Measurements from ENCODE around the gene DLG2.
A peak's percentile ranks its signal among the peaks of the same experiment; 100 is the strongest.
"Not testable (repeated sequence)": the region's sequence is repeated elsewhere in the genome, so short reads cannot be mapped to it uniquely, and the experiment has no call there.

The DLG2 gene

GRCh38 chr11:85301895-85302678, 325.1 kb downstream of the DLG2 start:
- DNase-seq = no peak

DNA sequence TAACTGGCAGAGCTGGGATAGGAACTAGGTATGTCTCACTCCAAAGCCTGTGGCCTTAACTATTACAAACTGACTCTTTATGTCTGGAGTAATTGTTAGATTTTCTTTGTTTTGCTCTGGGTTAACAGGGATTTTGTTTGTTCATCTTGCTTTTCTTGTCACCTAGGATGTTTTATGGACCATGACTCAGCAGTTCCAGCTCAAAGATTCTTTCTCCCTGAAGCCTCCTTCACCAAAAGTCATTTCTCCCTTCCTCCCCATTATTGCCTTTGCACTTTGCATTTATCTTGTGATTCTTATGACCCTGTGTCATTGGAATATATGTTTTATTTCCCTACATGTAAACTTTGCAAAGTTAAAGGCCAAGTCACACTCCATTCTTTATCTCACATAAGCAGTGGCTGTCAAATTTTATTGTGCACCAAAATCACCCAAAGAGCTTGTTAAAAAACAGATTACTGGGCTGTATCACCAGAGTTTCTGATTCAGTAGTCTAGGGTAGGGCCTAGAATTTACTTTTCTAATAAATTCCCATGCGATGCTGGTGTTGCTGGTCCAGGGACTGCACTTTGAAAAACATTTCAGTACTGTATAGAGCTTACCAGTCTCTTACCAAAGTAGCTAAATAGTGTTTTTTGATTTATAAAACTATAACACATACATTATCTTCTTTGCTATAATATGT, 327.7 kb downstream of the DLG2 start:
- peak; percentile 50 for DNase-seq

DNA sequence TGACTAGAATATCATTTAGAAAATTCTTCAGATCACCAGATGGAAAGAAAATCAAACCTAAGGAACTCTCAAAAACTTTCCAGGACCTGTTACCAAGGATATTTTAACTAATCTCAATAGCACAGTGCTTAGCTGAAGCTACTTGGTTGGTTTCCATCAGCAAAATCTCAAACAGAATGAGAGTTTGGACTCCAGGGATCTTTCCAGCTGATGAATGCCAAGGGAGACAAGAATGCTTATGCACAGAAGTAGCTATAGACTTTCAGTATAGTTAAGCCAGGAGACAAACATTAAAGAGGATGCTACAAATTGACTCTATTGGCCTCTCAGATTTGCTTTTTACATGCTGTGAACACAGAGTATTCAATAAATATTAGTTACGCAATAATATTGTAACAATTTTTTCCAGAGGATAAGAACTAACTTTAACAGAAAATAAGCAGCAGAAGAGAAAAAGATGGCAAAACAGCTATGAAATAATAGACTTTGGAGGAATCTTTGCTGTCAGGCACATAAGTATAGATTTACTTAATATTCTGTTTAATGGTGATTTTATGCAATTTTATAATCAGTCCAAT, 331.4 kb downstream of the DLG2 start:
- no peak for DNase-seq

- DNase-seq = no peak
Observed at GRCh38 chr11:85281550-85281949, 345.6 kb downstream of the DLG2 start.

DNA sequence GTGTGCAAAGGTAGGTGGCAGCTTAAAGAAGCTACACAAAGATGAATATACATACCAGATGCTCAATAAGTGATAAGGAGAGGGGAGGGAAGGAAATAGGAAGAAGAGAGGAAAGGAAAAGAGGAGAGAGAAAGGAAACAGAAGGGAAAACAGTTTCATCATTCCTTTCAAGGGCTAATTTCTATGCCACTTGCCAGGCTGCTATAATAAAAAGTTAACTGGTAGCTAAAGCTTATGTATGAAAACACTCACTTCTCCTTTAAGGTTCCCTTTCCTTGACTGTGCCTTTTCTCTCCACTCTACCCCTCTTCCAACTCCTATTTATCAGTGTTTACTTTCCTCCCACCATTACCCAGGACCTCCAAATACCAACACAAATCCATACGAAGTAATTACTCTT, 347.9 kb downstream of the DLG2 start:
- DNase-seq = no peak

DNA sequence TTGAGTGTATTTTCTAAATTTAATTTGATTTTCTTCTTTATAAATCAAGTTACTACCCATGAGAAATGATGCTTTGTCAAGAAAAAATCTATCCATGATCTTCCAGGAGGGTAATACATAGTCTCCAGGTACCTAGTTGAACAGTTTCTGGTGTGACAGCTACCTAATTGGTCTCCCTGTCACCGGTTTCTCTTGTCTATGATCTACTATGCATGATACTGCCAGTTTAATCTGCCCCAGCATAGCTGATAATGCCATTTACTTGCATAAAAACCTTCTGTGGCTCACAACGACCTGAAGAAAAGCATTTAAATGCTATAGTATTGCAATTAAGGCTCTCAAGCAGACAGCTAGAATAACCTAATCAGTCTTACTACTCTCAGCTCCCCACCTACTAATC, 349.5 kb downstream of the DLG2 start:
- no peak for DNase-seq

GRCh38 chr11:85276332-85276731, 350.8 kb downstream of the DLG2 start:
- no peak for DNase-seq

GRCh38 chr11:85270315-85270714, 356.8 kb downstream of the DLG2 start:
- DNase-seq = not testable (repeated sequence)

DNA sequence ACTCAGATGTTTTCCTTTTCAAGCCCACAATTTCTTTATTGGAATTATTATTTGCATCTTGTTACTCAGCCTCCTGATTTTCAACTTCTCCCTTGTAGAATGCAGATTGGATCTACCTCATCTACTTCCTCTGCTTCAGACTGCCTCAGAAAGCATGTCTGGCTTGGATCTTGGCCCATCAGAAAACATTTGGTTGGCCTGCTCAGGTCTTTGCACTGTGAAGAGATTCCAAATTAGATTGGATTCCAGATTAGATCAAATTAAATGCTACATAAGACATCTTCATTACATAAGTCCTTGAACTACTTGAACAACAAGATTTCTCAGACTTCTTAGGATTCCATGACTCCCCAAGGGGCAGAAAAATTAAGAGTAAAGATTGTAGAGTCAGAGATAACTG, 358.0 kb downstream of the DLG2 start:
- DNase-seq = no peak

DNA sequence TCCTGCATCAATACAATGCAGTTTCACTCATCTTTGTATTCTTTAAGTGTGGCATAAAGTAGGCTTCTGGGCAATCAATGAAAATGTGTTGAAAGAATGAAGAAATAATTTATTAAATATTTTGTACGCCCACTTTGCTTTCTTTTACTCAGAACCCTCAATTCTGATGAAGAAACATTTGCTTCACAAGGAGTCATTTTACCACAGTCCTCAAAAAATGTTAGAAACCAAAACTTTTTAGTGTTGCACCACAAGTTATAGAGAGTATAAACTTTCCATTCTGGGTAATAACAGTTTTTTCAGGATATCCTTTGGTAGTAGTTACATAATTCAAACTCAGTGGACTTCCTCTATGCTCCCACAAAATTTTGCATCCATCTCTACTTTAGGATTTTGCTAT, 360.5 kb downstream of the DLG2 start:
- no peak for DNase-seq

GRCh38 chr11:85263328-85263727, 363.8 kb downstream of the DLG2 start:
- DNase-seq = no peak

DNA sequence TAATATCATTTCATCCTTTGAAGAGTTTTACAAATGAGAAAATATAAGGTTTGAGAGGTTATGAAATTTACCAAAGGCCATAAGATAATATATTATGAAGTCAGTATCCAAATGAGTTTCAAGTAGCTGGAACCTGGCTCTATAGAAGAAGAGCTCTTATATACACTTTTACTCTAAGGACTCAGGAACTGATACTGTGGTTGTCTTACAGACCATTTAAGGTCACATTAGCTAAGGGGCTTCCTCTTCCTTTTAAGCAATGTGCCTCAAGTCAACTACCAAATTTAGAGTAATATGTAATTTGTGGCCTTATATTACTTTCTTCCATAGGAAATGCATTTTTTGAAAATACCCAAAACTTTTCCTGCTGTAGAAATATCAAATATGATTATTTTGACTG, 369.3 kb downstream of the DLG2 start:
- no peak for DNase-seq

GRCh38 chr11:85256433-85256832, 370.7 kb downstream of the DLG2 start:
- no peak for DNase-seq

DNA sequence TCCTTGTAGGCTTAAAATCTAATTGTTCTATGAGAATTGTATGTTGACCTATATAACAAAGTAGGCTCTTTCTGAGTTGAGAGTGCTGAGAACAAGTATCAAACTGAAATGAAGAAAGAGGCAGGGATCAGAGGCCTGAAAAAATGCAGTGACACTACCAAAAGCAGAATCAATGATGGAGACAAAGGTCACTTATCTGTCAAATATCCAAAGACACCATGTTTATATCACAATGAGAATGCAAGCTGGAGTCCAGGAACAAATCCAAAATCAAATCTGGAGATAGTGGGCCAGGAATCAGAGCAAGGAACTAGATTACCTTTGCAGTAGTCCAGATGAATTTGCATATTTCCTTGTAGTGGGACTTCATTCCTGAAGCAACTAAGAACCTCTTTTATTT, 377.7 kb downstream of the DLG2 start:
- DNase-seq = no peak

DNA sequence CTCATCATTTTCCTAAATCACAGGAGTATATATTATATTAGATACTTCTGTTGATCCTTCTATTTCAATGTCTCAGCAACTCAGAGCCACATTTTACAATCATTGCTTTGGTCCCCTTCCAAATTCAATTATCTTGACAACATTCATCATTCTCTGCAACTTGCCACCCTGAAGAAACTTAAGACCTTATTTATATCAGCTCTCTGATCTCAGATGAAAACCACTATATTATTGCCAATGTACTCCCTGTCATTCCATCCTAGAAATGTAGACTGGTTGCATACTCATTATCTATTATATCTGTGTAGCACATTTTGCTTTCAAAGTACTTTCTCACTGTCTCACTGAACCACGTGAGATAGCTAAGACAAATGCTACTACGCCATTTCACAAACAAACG, 379.3 kb downstream of the DLG2 start:
- no peak for DNase-seq

DNA sequence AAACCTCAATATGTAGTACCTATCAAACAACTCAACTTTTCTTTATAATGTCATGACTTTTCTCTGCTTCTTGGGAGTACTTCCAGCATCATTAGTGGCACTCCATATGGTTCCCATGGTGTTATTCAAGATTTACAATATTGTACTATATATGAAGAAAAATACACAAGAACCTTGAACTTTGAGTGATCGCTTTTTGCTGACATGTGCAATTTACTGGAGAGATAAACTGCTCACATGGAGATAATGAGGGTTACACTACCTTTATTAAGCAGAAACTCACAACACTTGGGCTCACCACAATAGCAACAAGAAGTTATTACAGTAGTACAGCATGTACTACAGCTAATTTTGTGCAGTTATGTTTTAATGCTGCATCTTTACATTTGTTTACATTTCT, 388.2 kb downstream of the DLG2 start:
- no peak for DNase-seq

GRCh38 chr11:85238038-85238437, 389.1 kb downstream of the DLG2 start:
- not testable (repeated sequence) for DNase-seq

DNA sequence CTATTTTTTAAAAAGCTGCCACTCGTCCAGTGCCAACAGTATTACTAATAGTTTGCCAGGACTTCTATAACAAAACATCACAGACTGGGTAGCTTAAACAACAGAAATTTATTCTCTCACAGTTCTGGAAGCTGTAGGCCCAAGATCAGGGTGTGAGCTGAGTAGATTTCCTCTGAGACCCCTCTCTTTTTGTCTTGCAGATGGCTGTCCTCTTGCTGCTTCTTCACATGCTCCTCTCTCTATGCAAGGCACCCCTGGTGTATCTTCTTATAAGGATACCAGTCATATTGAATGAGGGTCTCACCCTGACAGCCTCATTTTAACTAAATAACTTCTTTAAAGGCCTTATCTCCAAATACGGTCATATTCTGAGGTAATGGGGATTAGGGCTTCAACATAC, 390.9 kb downstream of the DLG2 start:
- no peak for DNase-seq

DNA sequence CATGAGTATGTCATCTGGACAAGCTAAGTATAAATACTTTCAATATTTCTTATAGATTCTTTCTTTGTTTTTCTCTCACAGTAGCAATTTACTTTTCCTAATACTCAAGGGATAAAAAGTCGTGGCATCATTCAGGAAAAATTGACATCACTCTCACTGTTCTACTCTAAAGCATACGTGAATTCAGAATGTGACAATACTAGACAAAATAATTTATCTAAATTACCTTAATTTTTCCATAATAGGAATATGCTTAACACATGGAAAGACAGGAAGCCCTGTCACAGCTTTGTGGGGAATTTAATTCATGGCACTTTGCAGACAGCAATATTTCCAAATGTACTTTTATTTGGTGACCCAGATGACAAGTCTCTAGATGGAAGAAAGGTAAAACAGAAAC, 394.6 kb downstream of the DLG2 start:
- DNase-seq = no peak

DNA sequence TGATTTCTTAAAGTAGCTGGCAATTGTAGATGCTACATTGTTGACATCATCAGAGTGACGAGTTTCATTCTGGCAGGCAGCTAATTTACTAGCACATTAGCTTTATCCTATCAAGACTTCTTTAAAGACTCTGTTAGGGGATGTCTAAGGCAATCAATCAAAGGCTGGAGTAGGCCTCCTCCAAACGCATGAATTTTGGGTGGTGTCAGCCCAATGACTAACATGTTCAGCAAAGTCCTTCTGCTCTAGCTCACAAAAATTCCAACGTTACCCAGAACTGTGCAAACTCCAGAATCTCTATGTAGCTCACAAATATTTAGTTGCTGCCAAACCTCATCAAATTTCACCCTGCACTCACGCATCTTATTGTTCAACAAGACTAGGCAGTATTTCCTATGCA, 395.6 kb downstream of the DLG2 start:
- no peak for DNase-seq

DNA sequence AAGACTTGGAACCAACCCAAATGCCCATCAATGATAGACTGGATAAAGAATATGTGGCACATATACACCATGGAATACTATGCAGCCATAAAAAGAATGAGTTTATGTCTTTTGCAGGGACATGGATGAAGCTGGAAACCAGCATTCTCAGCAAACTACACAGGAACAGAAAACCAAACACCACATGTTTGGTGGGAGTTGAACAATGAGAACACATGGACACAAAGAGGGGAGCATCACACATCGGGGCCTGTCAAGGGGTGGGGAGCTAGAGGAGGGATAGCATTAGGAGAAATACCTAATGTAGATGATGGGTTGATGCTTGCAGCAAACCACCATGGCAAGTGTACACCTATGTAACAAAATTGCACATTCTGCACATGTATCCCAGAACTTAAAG, 397.4 kb downstream of the DLG2 start:
- DNase-seq = not testable (repeated sequence)

- no peak for DNase-seq
Observed at GRCh38 chr11:85196968-85197367, 430.2 kb downstream of the DLG2 start.

- no peak for DNase-seq
Observed at GRCh38 chr11:85195934-85196333, 431.2 kb downstream of the DLG2 start.

GRCh38 chr11:85187992-85188391, 439.2 kb downstream of the DLG2 start:
- no peak for DNase-seq

Measured in fibroblast of skin of right quadriceps (primary cell).